ENCODE measurements around the gene NKX3-2.

NKX3-2 gene

DNA sequence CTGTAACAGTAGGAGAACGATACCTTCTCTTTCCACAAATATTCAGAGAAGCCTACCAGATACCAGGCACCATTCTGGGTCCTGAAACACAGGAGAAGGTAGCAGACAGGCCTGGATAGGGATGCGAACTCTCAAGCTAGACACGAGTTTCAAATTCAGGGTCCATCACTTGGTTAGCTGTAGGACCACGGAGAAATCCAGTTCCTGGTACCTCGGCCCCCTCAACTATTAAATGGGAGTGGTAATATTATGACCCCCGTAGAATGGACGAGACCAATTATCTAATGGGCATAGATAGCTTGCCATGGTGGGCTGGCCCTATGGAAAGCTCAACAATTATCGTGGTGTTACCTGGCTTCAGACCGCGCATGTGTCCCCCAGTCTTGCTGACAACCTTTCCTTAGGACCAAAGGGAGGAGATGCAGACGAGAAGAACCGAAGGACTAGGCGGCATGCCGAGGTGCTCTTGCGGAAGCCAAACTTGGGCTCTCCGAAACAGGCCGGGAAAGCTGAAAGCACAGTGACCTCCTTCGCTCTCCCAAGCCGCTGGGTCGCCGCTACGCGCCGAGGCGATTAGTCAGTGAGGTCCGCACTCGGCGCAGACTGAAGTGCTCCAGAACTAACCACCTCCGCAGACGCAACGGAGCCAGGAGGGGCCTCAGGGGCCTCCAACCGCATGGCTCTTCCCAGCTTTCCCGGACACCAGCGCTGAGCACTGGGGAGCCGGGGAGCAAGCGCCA is 19.6 kb downstream of the NKX3-2 start:
- Histone ChIP-seq H3K4me1 (peaks cover 16 to 23% (median 18%) of the 10 kb centered on the region in 10 experiments), H3K4me2 (no peak overlapping the region), H3K9ac (no peak overlapping the region), H3K27ac (no peak overlapping the region), H3K27me3 (peaks cover 89 to 100% (median 97%) of the 10 kb centered on the region in 11 experiments), H3K9me3 (replicated peaks in 1 of 11) (peaks cover 33 to 64% (median 47%) of the 10 kb centered on the region in 11 experiments), H4K20me1 (peaks cover 0 to 17% (median 0%) of the 10 kb centered on the region in 11 experiments; a peak in 4 of 22 replicates), H3K4me3 (0 out of 20 replicates have a peak overlapping the region, but pooled peaks of 1 of the 10 experiments have one; percentile 7), H3K36me3 (no peaks in the 10 kb centered on the region)
- TF ChIP-seq Cebpa-rat (IDR thresholded peaks at IDR 0.05): no peak

DNA sequence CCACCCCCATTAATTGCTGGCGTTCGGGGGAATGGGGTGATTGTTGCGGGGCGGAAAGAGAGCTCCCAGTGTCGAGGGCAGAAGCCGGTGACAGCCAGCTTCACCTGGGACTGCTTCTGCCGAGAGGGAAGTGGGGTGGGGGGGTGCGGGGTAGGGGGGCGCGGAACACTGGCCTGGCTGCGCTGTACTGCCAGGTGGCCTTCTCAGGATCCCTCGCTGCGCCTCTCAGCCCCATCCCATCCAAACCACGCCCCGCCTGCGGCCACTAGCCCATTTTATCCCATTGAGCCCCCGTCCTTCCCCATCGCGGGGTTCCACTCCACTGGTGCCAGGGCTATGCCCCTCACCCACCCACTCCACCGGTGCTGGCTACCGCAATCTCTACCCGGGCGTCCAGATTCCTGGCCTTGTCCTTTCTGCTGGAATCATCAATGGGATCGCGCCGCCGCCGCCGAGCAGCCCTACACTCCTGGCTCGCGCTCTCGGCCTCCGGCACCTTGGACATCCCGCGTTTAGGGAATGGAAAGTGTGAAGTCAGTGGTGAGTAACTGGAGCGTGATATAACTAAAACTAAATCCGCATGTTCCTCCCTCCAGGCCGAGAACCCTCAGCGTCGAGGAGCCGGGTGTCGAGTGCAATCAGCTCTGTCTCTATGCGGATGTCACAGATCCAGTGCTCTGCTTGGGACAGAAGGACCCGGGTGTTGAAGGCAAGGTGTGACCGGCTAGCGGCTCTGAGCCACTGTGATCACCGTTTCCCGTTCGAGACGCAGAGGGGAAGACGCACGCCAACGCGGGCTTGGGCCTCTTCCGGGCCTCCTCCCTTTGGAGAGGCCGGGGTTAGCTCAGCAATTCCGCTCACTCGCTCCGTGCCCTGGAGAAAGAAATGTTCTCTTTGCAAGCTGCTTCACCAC is 20.5 kb downstream of the NKX3-2 start:
- H3K27me3 ChIP-seq: peaks cover 80 to 100% (median 94%) of the 10 kb centered on the region in 11 experiments

DNA sequence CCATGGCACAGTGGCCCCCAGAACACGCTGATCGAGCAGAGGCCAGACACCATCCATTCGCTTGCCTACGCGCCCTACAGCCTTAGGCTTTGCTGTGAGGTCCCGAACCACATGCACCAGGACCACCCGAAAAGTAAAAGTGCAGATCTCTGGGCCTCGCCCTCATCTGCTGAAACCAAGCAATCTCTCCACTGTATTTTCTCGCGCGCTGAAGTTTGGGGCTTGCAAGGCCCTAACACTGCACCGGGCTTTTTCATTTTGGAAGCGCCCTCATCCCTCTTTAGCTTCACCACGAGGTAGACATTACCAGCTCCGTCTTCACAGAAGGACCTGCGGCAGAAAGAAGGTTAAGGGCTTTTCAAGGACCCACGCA is 21.2 kb downstream of the NKX3-2 start:
- Histone ChIP-seq H3K9ac (no peak overlapping the region), H3K4me3 (no peak overlapping the region), H3K9me3 (replicated peaks in 1 of 11) (peaks cover 25 to 48% (median 37%) of the 10 kb centered on the region in 11 experiments), H3K4me1 (peaks cover 7 to 11% (median 8%) of the 10 kb centered on the region in 10 experiments), H3K36me3 (no peaks in the 10 kb centered on the region), H4K20me1 (peaks cover 0 to 13% (median 0%) of the 10 kb centered on the region in 11 experiments; a peak in 3 of 22 replicates), H3K27ac (no peak overlapping the region), H3K4me2 (no peak overlapping the region), H3K27me3 (peaks cover 73 to 96% (median 87%) of the 10 kb centered on the region in 11 experiments)
- no peak for TF ChIP-seq Cebpa-rat (IDR thresholded peaks at IDR 0.05)

More for the DNA sequence above, 20.5 kb downstream of the NKX3-2 start:
- Histone ChIP-seq H3K4me3 (0 out of 20 replicates have a peak overlapping the region, but pooled peaks of 1 of the 10 experiments have one; percentile 7), H3K27ac (no peak overlapping the region), H3K4me1 (peaks cover 14 to 18% (median 16%) of the 10 kb centered on the region in 10 experiments), H3K36me3 (no peaks in the 10 kb centered on the region), H3K4me2 (no peak overlapping the region), H3K9ac (no peak overlapping the region), H4K20me1 (peaks cover 0 to 17% (median 0%) of the 10 kb centered on the region in 11 experiments; a peak in 3 of 22 replicates), H3K9me3 (replicated peaks in 1 of 11) (peaks cover 26 to 55% (median 39%) of the 10 kb centered on the region in 11 experiments)
- TF ChIP-seq Cebpa-rat (IDR thresholded peaks at IDR 0.05): no peak

DNA sequence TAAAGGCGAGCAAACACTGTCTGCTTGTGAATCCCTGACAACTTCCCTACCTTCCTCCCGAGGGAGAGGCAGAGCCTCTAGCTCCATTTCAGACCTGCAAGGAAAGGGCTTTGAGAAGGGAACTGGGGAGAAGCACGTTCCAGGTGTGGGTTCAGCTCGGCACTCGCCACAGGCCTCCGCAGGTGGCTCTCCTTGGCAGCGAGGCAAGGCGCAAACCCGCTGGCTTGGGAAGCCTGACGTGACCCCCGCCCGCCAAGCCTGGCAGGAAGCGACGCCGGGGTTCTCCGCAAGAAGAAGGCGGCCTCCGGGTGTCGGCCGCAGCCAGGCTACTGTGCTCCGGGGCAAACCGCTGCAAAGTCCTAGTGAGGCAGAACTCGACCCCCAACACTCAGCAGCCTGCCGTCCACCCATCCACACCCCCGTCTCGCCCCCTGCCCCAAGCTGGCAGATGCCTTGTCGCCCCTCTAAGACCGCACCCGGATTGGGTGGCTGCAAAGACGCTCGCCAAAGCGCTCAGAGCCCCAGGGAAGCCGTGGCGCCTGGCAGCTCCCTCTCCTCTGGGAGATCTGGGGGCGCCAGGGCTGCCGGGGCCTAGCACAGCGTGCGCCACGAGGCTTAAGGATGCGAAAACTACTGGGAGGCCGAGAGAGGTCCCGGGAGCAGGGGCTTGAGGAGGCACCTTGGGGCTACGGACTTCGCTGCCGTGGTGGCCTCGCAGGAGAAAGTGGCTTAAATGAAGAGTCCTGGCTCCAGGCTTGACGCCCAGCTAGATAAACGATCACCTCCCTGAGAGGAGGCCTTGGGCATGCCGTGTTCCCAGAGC is 21.8 kb downstream of the NKX3-2 start:
- Histone ChIP-seq H3K9ac (no peak overlapping the region), H3K4me1 (peaks cover 2 to 6% (median 3%) of the 10 kb centered on the region in 10 experiments; a peak in 19 of 20 replicates), H3K27ac (no peak overlapping the region), H3K27me3 (peaks cover 67 to 90% (median 81%) of the 10 kb centered on the region in 11 experiments), H3K4me2 (no peak overlapping the region), H4K20me1 (peaks cover 0 to 9% (median 0%) of the 10 kb centered on the region in 11 experiments; a peak in 3 of 22 replicates), H3K36me3 (no peaks in the 10 kb centered on the region), H3K9me3 (replicated peaks in 1 of 11) (peaks cover 25 to 45% (median 37%) of the 10 kb centered on the region in 11 experiments), H3K4me3 (peak overlapping the region in 1 of 10 experiments; percentile 19; a peak in 1 of 20 replicates)
- no peak for TF ChIP-seq Cebpa-rat (IDR thresholded peaks at IDR 0.05)

DNA sequence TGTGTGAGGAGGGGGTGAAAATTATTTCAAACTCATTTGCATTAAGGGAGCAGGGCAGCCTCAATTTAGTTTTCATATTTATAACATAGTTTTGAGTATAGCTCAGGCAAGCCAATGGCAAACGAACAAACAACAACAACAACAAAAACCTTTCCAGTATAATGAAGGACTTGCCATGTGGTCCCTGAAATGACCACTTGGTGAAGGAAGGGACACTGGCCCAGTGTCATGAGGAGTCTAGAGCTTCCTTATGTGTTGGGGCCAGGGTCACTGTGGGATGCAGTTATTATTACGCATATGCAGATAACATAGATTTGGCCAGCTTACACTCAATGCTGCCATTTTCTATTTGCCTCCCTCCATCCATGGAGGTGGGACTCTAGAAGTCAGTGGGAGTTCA is 23.3 kb downstream of the NKX3-2 start:
- peaks cover 25 to 38% (median 36%) of the 10 kb centered on the region in 11 experiments for H3K9me3 ChIP-seq (replicated peaks in 1 of 11)
- no peaks in the 10 kb centered on the region for H3K4me1 ChIP-seq
- no peak for TF ChIP-seq Cebpa-rat (IDR thresholded peaks at IDR 0.05)
- H3K27ac ChIP-seq: no peak overlapping the region
- H3K4me3 ChIP-seq: no peak overlapping the region
- peaks cover 52 to 77% (median 66%) of the 10 kb centered on the region in 11 experiments for H3K27me3 ChIP-seq
- H3K4me2 ChIP-seq: no peak overlapping the region
- no peak overlapping the region for H3K9ac ChIP-seq
- H4K20me1 ChIP-seq: peaks cover 0 to 9% (median 0%) of the 10 kb centered on the region in 11 experiments; a peak in 2 of 22 replicates
- H3K36me3 ChIP-seq: no peaks in the 10 kb centered on the region

DNA sequence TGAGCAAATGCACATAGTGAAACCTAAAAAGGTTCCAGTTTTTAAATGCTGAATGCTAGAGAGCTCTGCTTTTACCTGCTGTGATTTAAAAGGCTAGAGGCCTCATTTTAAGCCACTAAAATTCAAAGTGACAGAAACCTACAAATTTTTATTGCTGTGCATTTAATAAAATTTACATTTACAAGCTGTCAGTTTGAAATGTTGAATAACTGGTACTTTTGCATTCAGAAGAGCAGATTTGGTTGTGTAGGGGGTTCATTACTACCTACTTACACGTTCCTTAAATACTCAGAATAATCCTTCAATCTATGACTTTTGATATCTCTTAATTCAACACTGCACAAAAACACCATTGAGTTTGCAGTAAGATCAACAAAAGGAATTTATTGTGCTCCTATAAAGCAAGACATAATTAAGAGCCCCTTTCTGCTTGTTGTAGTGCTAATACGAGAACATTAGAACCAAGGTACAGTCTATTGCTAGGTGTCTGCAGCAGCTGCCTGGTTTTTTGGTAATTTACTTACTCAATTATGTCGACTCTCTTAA is 27.9 kb downstream of the NKX3-2 start:
- no peak for TF ChIP-seq Cebpa-rat (IDR thresholded peaks at IDR 0.05)
- H3K4me1 ChIP-seq: no peaks in the 10 kb centered on the region

DNA sequence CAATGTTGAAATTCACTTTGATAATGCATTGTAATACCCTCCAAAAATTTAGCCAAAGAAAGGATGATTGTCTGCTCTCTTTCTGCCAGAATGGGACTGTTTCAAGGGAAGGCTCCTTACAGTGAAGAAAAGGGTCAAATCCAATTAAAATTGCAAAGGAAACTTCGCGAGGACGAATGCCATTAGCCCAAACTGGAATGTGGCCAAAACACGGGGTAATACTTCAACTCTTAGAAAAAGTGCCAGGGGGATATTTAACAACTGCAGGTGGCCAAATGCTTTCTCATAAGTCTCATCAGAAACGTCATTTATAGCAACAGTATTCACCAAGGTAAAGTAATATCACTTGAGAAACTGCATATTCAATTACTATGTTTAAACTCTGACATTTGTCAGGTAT is 29.0 kb downstream of the NKX3-2 start:
- no peaks in the 10 kb centered on the region for H3K9me3 ChIP-seq (replicated peaks in 1 of 11)
- H3K4me2 ChIP-seq: no peak overlapping the region
- no peak overlapping the region for H3K4me3 ChIP-seq
- no peaks in the 10 kb centered on the region for H3K36me3 ChIP-seq
- H3K27me3 ChIP-seq: peaks cover 0 to 20% (median 11%) of the 10 kb centered on the region in 11 experiments; a peak in 13 of 22 replicates
- H3K9ac ChIP-seq: no peak overlapping the region
- H3K4me1 ChIP-seq: no peaks in the 10 kb centered on the region
- TF ChIP-seq Cebpa-rat (IDR thresholded peaks at IDR 0.05): no peak
- H3K27ac ChIP-seq: no peak overlapping the region
- no peaks in the 10 kb centered on the region for H4K20me1 ChIP-seq

More for the DNA sequence above, 27.9 kb downstream of the NKX3-2 start:
- Histone ChIP-seq H3K27me3 (peaks cover 6 to 30% (median 20%) of the 10 kb centered on the region in 11 experiments), H3K9me3 (replicated peaks in 1 of 11) (no peaks in the 10 kb centered on the region), H3K9ac (no peak overlapping the region), H4K20me1 (no peaks in the 10 kb centered on the region), H3K4me3 (no peak overlapping the region), H3K27ac (no peak overlapping the region), H3K4me2 (no peak overlapping the region), H3K36me3 (no peaks in the 10 kb centered on the region)

DNA sequence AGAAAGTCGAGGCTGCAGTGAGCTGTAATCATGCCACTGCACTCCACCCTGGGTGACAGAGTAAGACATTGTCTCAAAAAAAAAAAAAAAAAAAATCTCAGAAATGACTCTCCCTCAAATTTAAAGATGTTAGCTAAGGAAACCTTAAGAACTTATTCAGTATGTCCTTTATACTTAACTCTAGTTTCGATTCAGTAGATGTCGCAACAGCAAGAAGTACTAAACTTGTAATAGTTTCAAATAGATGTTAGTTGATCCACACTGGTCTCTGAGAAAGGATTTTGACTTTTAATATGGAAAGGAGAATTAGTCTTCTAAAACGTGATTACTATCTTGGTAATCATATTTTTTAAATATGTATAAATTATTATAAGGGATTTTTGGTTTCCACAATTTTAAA is 29.6 kb downstream of the NKX3-2 start:
- Histone ChIP-seq H3K9ac (no peak overlapping the region), H3K4me2 (no peak overlapping the region), H3K27ac (no peak overlapping the region), H3K9me3 (replicated peaks in 1 of 11) (no peaks in the 10 kb centered on the region), H3K27me3 (peaks cover 0 to 15% (median 6%) of the 10 kb centered on the region in 11 experiments; a peak in 12 of 22 replicates), H3K4me3 (no peak overlapping the region), H3K36me3 (no peaks in the 10 kb centered on the region), H4K20me1 (no peaks in the 10 kb centered on the region), H3K4me1 (no peaks in the 10 kb centered on the region)
- 0 out of 22 replicates have a peak, but pooled peaks of 1 of the 11 experiments have one; percentile 32 for TF ChIP-seq Cebpa-rat (IDR thresholded peaks at IDR 0.05)
